ENCODE measurements around the gene IFNA1. TPM values are rescaled to one million over a fixed set of nuclear protein-coding genes. Genes with fewer than 3 reads are reported as not detected.

Gene IFNA1
- total RNA-seq, 1 donor from 2014 or later = not detected

Other genes with a start within 250 kb of the IFNA1 start
- not detected for gene IFNA7, start 238.2 kb upstream of the IFNA1 start, total RNA-seq
- not detected for gene IFNA10, start 233.3 kb upstream of the IFNA1 start, total RNA-seq
- not detected for gene IFNA16, start 223.1 kb upstream of the IFNA1 start, total RNA-seq
- not detected for gene IFNA17, start 212.2 kb upstream of the IFNA1 start, total RNA-seq
- gene IFNA14, start 200.4 kb upstream of the IFNA1 start, total RNA-seq = not detected
- not detected for gene IFNA5, start 135.1 kb upstream of the IFNA1 start, total RNA-seq
- 12.5 TPM for gene KLHL9, start 105.0 kb upstream of the IFNA1 start, total RNA-seq
- gene IFNA6, start 89.6 kb upstream of the IFNA1 start, total RNA-seq = not detected
- gene IFNA13, start 72.4 kb upstream of the IFNA1 start, total RNA-seq = not detected
- not detected for gene IFNA2, start 55.0 kb upstream of the IFNA1 start, total RNA-seq
- gene IFNA8, start 31.3 kb upstream of the IFNA1 start, total RNA-seq = not detected
- not detected for gene IFNE, start 41.9 kb downstream of the IFNA1 start, total RNA-seq